PC-3 (cell line): ENCODE data around the gene ST6GALNAC3. TPM values are rescaled to one million over a fixed set of nuclear protein-coding genes. Genes with fewer than 3 reads are reported as not detected.

Source experiments
- ATAC-seq: fragments of 200-7000 bp; cut with Tn5 transposase; 2 replicates; pipeline ENCODE4 v1.9.1; 2020; ENCODE audit warnings: mild to moderate bottlenecking, moderate library complexity
- BruUV-seq: library from RNA; stranded (reverse); fragments of 400-500 nt; replicated peaks from 2 replicates; lab custom pipeline; 2021; lab: Mats Ljungman, UMichigan
- CTCF ChIA-PET: fragments of 300-600 bp; sonication (Branson Sonifier 250); formaldehyde crosslinking; loops from one replicate; lab custom pipeline; 2022; ENCODE audit warnings: antibody characterized with exemption; lab: Charles Lee
- POLR2A ChIA-PET: fragments of 300-600 bp; sonication (Branson Sonifier 250); formaldehyde crosslinking; loops from one replicate; lab custom pipeline; 2022; ENCODE audit warnings: antibody characterized with exemption; ENCODE audit not compliant: unreplicated experiment; lab: Charles Lee
- DNase-seq: peaks from one replicate; pipeline ENCODE4 v3.0.0-alpha.2; 2015
- H2AFZ ChIP-seq: fragments of 300-600 bp; sonication (generic); 2 replicates; pipeline ENCODE4 v1.6.0; 2016; ENCODE audit warnings: antibody characterized with exemption, low read length
- H3F3A ChIP-seq: fragments of 300-600 bp; sonication (generic); one replicate; pipeline ENCODE4 v1.6.0; 2017; ENCODE audit warnings: antibody characterized with exemption, low read length, control low read depth, mild to moderate bottlenecking; ENCODE audit not compliant: unreplicated experiment
- H3K27ac ChIP-seq: fragments of 300-600 bp; sonication (generic); 2 replicates; pipeline ENCODE4 v1.5.1; 2016; ENCODE audit warnings: mild to moderate bottlenecking, low read length
- H3K27me3 ChIP-seq: fragments of 300-600 bp; sonication (generic); 2 replicates; pipeline ENCODE4 v1.6.1; 2016; ENCODE audit warnings: low read length, mixed read lengths
- H3K36me3 ChIP-seq: fragments of 300-600 bp; sonication (generic); 2 replicates; pipeline ENCODE4 v1.6.1; 2016; ENCODE audit warnings: low read depth, mixed run types, low read length, mixed read lengths
- H3K4me1 ChIP-seq: fragments of 300-600 bp; sonication (generic); 2 replicates; pipeline ENCODE4 v1.5.1; 2016; ENCODE audit warnings: low read length; ENCODE audit not compliant: insufficient read depth
- H3K4me2 ChIP-seq: fragments of 300-600 bp; sonication (generic); 2 replicates; pipeline ENCODE4 v1.6.0; 2016; ENCODE audit warnings: low read length
- H3K4me3 ChIP-seq: fragments of 300-600 bp; sonication (generic); 2 replicates; pipeline ENCODE4 v1.5.1; 2016; ENCODE audit warnings: mild to moderate bottlenecking, low read length, mixed read lengths
- H3K79me2 ChIP-seq: fragments of 300-600 bp; sonication (generic); 2 replicates; pipeline ENCODE4 v1.6.1; 2017; ENCODE audit warnings: low read length, mixed read lengths
- H3K9ac ChIP-seq: fragments of 300-600 bp; sonication (generic); 2 replicates; pipeline ENCODE4 v1.6.0; 2016; ENCODE audit warnings: mild to moderate bottlenecking, low read length
- H3K9me2 ChIP-seq: fragments of 300-600 bp; sonication (generic); replicated peaks from 2 replicates; pipeline ENCODE4 v1.6.1; 2016; ENCODE audit warnings: mixed run types, low read length, mixed read lengths
- H3K9me3 ChIP-seq: fragments of 300-600 bp; sonication (generic); 2 replicates; pipeline ENCODE4 v1.6.1; 2016; ENCODE audit warnings: low read length, mixed read lengths
- H4K20me1 ChIP-seq: fragments of 300-600 bp; sonication (generic); 2 replicates; pipeline ENCODE4 v1.6.1; 2016; ENCODE audit warnings: low read length, mixed read lengths
- EZH2 ChIP-seq: fragments of 300-600 bp; sonication (generic); IDR thresholded peaks from one replicate; pipeline ENCODE4 v1.6.1; 2017; ENCODE audit warnings: antibody characterized with exemption, mild to moderate bottlenecking, low read length; ENCODE audit not compliant: unreplicated experiment
- EZH2phosphoT487 ChIP-seq: fragments of 300-600 bp; sonication (generic); IDR thresholded peaks from 2 replicates; pipeline ENCODE4 v1.6.1; 2018; ENCODE audit warnings: mild to moderate bottlenecking, antibody characterized with exemption, low read length, borderline replicate concordance
- intact Hi-C: fragments of 100-400 bp; cut with micrococcal nuclease; formaldehyde crosslinking; loops from 2 replicates; pipeline ENCODE4 v1.9.0; 2023
- total RNA-seq: library from RNA; depleted of rRNA; stranded (reverse); fragments of >200 nt; gene quantifications from 2 replicates; pipeline ENCODE4 v1.2.3, GENCODE V29; 2014
- TF ChIP-seq, protein P1 (sequence below): fragments of 300-600 bp; sonication (generic); conservative IDR thresholded peaks from 2 replicates; pipeline ENCODE4 v1.5.1; 2017; ENCODE audit warnings: antibody characterized with exemption, low read depth, mild to moderate bottlenecking, low read length

The ST6GALNAC3 gene
- total RNA-seq, 1 experiment from 2014 or later, result not detected

DNA sequence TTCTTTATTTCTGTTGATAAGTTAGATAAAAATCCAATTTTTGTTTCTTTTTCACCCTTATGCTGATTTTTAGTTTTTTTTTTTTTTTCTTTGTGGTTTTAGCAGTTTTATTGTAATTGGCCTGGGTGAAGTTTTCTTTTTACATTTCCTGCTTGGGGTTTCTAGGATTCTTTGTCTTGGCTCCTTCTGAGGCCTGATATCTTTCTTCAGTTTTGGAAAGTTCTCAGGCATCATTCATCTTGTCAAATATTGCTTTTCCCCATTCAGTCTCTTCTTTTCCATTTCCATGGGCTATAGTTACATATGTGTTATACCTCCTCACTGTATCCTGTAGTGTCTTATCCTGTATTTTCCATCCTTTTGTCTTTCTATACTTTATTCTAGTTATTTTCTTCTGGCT is 28.5 kb downstream of the ST6GALNAC3 start:
- TF ChIP-seq EZH2phosphoT487 (no peak), EZH2 (no peak)
- TF ChIP-seq, protein P1, sequence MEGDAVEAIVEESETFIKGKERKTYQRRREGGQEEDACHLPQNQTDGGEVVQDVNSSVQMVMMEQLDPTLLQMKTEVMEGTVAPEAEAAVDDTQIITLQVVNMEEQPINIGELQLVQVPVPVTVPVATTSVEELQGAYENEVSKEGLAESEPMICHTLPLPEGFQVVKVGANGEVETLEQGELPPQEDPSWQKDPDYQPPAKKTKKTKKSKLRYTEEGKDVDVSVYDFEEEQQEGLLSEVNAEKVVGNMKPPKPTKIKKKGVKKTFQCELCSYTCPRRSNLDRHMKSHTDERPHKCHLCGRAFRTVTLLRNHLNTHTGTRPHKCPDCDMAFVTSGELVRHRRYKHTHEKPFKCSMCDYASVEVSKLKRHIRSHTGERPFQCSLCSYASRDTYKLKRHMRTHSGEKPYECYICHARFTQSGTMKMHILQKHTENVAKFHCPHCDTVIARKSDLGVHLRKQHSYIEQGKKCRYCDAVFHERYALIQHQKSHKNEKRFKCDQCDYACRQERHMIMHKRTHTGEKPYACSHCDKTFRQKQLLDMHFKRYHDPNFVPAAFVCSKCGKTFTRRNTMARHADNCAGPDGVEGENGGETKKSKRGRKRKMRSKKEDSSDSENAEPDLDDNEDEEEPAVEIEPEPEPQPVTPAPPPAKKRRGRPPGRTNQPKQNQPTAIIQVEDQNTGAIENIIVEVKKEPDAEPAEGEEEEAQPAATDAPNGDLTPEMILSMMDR, result no peak
- Histone ChIP-seq H4K20me1 (no peaks in the 10 kb centered on the region), H3K4me1 (no peaks in the 10 kb centered on the region), H3K27me3 (peaks cover 25% of the 10 kb centered on the region), H3K27ac (no peak overlapping the region), H3F3A (no peaks in the 10 kb centered on the region), H3K4me3 (no peak overlapping the region), H3K4me2 (no peak overlapping the region), H3K9me2 (no peaks in the 10 kb centered on the region), H3K9me3 (no peaks in the 10 kb centered on the region), H3K79me2 (no peaks in the 10 kb centered on the region), H3K36me3 (no peaks in the 10 kb centered on the region), H2AFZ (no peak overlapping the region), H3K9ac (no peak overlapping the region)
- no TSS peak for BruUV-seq
- ATAC-seq (no peak), DNase-seq (no peak)
- ChIA-PET CTCF (no interaction called here), POLR2A (no interaction called here)
- intact Hi-C loops, result no loop called here

DNA sequence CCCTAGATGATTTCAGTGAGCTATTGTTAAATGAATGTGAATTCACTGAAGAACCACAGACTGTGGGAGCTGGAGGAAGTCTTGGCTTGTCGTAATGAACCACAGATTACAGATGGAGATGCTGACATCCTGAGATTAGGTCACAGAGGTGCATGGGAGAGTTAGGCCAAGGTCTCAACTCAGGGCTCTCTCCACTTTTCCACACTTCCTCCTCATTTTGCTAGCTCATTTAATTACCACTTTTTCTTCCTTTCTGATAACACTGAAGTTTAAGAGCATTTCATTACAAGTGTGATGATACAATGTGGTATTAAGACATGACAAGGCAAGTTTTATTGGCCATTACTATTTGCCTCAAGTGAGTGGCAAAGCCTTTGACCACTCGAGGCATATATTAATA is 30.8 kb downstream of the ST6GALNAC3 start:
- no peak overlapping the region for H3K4me2 ChIP-seq
- no peak overlapping the region for H3K27ac ChIP-seq
- no peak overlapping the region for H2AFZ ChIP-seq
- H3K4me3 ChIP-seq, result no peak overlapping the region
- ChIA-PET POLR2A (no interaction called here), CTCF (no interaction called here)
- H3K9ac ChIP-seq, result no peak overlapping the region
- H3K27me3 ChIP-seq, result peaks cover 29% of the 10 kb centered on the region
- no peaks in the 10 kb centered on the region for H4K20me1 ChIP-seq
- intact Hi-C loops, result no loop called here
- no peaks in the 10 kb centered on the region for H3K36me3 ChIP-seq
- no peak for TF ChIP-seq EZH2
- TF ChIP-seq, protein P1, result no peak
- TF ChIP-seq EZH2phosphoT487, result no peak
- no TSS peak for BruUV-seq
- ATAC-seq, result no peak
- no peaks in the 10 kb centered on the region for H3K9me2 ChIP-seq
- no peaks in the 10 kb centered on the region for H3K79me2 ChIP-seq
- no peaks in the 10 kb centered on the region for H3K9me3 ChIP-seq
- H3F3A ChIP-seq, result no peaks in the 10 kb centered on the region
- no peak for DNase-seq
- H3K4me1 ChIP-seq, result no peaks in the 10 kb centered on the region

DNA sequence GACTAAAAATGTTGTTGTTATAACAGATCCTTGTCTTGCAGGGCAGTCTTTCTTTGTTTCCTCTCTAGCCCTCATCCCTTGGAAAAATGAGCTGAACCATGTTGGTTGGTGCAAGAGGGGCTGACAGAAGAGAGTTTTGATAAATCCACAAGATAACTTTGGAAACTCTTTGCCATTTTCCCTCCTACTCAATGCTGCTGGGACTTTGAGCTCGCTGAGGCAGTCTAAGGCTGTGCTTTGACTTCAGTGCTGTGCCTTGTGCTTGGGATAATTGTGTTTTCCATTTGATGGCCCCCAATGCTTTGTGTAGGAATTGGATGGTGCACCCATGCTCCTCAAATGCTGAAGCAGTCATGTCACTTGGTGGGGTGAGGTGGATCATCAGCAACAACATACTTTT is 31.7 kb downstream of the ST6GALNAC3 start:
- no peak for ATAC-seq
- Histone ChIP-seq H3F3A (no peaks in the 10 kb centered on the region), H4K20me1 (no peaks in the 10 kb centered on the region), H3K79me2 (no peaks in the 10 kb centered on the region), H3K27ac (no peak overlapping the region), H3K9me3 (no peaks in the 10 kb centered on the region), H3K36me3 (no peaks in the 10 kb centered on the region), H3K27me3 (peaks cover 24% of the 10 kb centered on the region), H3K4me1 (no peaks in the 10 kb centered on the region), H2AFZ (no peak overlapping the region), H3K4me2 (no peak overlapping the region), H3K4me3 (no peak overlapping the region), H3K9ac (no peak overlapping the region), H3K9me2 (no peaks in the 10 kb centered on the region)
- BruUV-seq, result no TSS peak
- no peak for TF ChIP-seq EZH2
- TF ChIP-seq, protein P1, result no peak
- no peak for TF ChIP-seq EZH2phosphoT487
- ChIA-PET POLR2A (no interaction called here), CTCF (no interaction called here)
- intact Hi-C loops, result no loop called here
- DNase-seq, result no peak
